ENCODE data around the gene IL5RA.

IL5RA gene

DNA sequence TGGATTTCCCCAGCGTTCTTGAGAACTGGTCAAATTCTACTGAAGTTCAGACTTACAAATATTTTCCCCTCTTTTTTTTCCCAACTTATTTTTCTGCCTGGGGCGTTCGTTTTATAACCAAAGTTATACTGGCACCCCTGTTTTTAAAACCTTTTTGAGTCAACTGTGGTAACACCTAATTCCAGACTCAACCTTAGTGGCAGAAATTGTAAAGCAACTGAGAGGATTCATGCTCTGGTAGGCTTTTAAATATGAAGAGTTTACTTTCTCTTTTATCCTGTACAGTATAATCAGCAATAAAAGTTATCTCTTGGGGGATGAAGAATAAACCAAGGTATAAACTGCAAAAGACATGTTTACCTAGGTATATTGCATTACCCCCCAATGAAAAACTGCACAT lies 2.3 kb downstream of the IL5RA start:
- no peak for DNase-seq (ENCODE audit: low read depth)

GRCh38 chr3:3107181-3107580 lies 3.0 kb downstream of the IL5RA start:
- no peak for DNase-seq (ENCODE audit: low read depth)

DNA sequence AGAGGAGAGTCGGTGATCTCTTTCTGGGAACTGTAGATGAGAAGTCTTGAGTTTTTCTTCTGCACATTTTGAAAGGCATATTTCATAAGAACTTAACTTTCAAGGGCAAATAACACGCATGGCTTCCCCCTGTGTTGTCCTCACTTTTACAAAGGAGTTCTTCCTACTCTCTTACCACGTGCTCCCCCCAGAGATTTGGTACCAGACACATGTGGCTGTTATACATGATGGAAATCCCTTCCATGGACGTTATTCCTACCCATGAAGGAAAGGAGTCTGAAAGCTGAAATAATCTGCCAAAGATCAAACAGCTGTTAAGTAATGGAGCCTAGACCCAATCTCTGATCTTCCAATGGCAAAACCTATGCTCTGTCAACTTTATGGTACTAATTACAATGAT lies 4.4 kb downstream of the IL5RA start:
- DNase-seq (ENCODE audit: low read depth), result no peak

DNA sequence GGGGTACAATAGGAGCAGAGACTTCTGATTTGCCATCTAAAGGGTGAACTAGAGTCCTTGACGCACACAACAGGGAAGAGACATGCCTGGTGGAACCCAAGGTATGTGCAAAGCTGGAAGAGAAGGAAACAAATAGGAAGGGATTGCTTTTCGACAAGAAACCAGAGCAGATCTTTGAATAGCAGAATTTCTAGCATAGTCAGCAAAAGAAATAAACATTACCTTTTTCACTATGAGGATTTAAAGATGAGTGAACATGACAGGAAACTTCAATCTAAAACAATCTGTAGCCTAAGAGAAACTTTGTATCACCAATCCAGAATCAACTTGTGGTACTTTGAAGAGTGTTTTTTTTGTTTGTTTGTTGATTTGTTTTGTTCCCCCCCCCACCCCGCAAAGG lies 4.9 kb downstream of the IL5RA start:
- no peak for DNase-seq (ENCODE audit: low read depth)

GRCh38 chr3:3102751-3103150 lies 7.4 kb downstream of the IL5RA start:
- no peak for DNase-seq (ENCODE audit: low read depth)

- DNase-seq (ENCODE audit: low read depth), result no peak
Observed at GRCh38 chr3:3101660-3102458, 8.3 kb downstream of the IL5RA start.

DNA sequence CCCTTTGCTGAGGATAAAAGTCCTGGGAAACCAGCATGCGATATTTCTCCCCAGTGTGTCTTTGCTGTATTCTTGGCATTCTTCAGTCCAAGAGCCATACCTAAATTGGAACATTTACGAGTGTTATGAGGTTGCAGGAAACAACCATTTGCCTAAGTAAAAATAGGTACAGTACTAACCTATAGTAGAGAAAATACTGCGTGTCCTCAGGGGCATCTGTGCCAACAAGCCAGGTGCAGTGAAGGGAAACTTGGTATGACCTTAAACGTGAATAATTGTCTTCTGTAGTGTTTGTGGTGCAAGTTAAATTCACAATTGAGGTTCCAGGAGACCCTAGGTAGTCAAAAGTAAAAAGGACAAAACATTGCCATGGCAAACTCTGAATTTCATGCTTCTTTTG lies 12.2 kb downstream of the IL5RA start:
- DNase-seq (ENCODE audit: low read depth), result no peak

- DNase-seq (ENCODE audit: low read depth), result no peak
Observed at GRCh38 chr3:3089017-3089416, 21.2 kb downstream of the IL5RA start.

- no peak for DNase-seq (ENCODE audit: low read depth)
Observed at GRCh38 chr3:3087716-3088465, 22.3 kb downstream of the IL5RA start.

DNA sequence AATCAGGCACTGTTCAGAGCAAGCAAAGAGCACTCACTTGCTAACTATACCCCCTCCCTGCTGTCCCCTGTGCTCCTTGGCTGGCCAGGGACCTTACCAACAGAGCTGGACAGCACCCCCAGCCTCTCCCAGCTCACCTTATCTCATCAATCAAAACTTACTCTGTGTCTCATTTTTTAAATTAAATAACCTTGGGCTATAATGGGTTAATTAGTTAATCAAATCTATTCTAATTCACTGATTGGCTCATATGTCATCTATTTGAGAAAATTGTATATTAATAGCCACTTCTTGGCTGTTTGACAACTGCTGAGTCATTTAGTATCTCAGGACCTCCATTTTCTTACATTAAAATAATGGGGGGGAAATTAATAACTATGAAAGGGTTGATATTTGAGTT lies 22.9 kb downstream of the IL5RA start:
- DNase-seq (ENCODE audit: low read depth), result no peak

DNA sequence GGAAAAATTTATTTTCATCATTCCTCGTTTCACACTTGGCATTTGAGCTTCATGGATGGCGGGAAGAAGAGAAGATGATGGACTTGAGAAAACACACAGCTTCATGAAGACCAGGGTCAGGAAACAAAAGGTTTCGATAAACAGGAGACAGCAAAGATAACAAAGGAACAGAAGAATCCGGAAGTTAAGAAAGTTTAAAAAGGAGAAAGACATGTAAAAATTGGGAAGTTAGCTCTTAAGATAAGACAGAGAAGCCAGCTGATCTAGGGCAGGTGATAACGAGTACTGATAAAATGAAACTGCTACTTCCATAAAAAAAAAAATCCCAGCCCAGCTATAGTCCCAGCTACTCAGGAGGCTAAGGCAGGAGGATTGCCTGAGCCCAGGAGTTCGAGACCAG lies 23.9 kb downstream of the IL5RA start:
- no peak for DNase-seq (ENCODE audit: low read depth)

DNA sequence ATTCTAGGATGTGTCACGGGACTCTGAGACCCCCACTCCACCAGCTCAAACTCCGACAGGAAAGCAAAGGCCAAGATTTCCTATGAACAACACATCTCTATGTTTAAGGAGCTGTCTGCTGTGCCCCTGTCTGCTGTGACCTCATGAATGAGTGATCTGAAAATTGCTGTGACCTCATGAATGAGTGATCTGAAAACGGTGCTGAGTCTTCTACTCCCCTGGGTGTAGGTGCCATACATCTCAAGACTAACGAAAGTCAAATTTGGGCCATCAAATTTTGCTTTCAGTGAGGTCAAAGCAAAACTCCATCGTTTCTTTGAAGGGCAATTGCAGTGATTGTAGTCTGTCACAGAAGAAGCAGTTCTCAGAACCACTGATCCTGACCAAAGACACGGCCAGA lies 24.4 kb downstream of the IL5RA start:
- DNase-seq (ENCODE audit: low read depth), result no peak

- no peak for DNase-seq (ENCODE audit: low read depth)
Observed at GRCh38 chr3:3084890-3085289, 25.3 kb downstream of the IL5RA start.

GRCh38 chr3:3082234-3082924 lies 27.8 kb downstream of the IL5RA start:
- DNase-seq (ENCODE audit: low read depth), result no peak

DNA sequence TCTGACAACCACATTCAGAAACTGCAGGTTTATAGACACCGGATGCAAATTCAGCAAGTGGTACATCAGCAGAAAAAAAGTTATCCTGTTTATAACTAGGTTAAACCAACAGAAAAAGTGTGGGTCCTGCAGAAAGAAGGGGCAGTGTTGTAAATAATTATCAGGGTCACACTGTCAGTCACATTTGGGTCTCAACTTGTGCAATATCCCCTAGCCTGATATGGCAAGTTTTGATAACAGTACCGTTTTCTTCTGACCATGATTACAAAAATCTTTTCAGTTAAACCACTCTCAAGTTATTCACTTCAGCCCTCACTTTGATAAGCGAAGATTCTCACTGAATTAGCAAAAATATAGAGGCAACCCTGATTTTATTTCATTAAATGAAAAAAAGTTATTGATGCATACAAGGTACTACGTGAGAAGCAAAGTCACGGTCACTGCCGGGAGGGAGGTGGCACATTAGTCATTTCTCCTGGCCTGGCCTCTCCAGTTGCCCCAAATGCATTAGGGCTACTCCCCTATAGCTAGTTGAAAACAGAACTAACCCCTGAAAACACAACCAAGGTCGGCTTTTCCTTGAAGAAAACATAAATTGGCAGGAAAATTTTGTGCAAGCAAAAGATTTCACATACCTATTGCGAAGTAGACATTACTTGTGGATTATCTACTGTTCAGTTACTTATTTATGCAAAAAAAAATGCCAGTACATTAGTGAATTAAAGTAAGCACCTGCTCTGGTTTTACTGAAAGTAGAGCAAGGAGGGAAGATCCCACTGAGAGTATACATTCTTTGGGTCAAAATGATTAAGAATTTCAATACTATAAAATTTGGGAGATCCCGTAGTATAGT lies 28.6 kb downstream of the IL5RA start:
- no peak for DNase-seq (ENCODE audit: low read depth)

DNA sequence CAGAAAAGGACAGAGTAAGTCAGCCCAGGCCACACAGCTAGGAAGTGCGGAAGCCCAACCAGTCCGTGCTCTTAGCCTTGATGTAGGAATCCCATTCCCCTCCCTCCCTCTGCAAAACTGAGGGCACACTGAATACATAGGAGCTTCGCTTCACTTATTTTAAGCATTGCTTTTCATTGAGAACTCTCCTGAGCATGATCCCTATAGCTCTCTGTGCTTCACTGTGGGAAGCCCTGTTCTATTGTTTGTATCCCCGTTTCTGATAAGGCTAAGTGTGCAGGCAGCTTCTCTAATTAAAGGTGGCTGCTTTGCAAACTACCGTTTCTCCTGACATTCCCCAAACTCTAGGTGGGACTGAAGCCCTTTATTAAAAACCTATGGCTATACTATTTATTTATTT lies 29.9 kb downstream of the IL5RA start:
- no peak for DNase-seq (ENCODE audit: low read depth)

DNA sequence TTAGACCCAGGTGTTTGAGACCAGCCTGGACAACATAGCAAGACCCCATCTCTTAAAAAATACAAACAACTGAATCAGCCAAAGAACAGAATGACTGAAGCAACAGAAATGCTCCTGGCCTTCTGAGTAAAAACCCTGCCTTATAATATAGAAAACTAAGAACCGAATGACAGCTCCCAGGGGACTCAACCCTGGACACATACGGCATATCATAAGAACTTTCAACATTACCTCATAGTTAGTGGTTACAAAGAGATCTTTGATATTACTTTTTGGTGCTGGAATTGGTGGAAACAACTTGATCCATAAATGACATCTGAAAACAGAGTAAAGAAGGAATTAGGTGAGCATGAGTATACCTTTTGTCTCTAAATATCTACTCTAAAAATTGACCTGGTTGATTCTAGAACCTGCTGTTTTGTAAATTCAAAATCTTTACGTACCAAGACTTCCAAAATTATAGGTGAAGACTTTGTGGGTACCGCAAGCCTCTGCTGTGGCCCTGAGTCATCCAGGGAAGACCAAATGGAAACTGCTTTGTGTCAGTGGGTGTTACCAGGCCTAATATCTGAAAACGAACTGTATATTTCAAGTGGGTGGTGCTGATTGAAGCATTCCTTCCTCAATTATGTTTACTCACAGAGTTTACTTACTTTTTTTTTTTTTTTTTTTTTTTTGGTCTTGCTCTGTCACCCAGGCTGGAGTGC lies 35.5 kb downstream of the IL5RA start:
- DNase-seq (ENCODE audit: low read depth), result no peak

- no peak for DNase-seq (ENCODE audit: low read depth)
Observed at GRCh38 chr3:3071136-3071535, 39.0 kb downstream of the IL5RA start.

DNA sequence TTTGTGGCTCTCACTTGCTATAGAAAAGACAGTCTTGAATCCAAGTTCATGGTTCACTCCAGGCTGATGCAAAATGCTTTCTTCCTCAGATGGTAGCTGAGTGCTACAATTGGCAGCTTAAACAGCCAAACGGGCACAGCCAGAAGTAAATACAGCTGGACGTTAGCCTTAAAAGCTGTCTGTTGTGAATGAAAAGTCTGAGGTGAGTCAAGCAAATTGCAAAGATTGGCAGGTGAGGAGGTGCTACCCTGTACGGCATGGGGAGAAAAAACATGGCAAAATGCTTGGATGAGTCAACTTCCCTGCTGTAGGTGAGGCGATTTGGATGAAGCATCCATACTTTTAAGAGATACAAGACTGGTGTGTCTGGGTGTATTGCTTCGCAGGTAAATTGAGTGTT lies 40.5 kb downstream of the IL5RA start:
- no peak for DNase-seq (ENCODE audit: low read depth)

DNA sequence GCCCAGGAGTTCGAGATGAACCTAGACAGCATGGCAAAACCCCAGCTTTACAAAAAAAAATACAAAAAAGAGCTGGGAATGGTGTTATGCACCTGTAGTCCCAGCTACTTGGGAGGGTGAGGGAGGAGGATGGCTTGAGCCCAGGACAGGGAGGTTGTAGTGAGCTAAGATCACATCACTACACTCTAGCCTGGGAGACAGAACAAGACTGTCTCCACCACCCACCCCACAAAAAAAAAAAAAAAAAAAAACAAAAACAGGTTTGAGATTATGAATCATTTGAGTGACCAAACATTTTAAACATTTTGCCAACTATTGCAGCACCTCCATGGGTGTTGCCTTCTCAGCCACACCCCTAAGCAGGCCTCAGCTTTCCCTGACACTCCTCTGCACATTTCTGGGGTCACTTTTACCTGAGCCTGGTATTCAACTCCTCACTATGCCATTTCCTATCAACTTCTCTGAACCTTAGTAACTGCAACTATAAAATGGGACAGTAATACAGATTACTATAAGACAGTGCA lies 41.8 kb downstream of the IL5RA start:
- DNase-seq (ENCODE audit: low read depth), result no peak

DNA sequence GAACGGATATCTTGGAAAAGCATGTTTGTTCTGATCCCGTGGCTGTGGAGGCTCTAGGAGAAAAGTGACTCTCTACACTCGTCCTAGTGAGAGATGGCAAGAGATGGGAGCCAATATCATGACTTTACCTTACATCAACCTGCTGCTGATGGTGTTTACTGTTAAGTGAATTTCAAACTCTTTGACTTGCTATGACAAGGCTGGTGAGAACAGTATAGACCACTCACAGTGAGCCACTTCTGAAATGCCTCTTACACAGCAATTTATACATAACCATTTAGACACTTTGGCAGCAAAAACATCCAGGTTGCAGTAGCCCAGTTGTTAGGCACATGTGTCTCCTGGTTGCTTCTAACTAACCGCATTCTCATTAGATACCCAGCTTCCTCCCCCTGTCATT lies 43.3 kb downstream of the IL5RA start:
- DNase-seq (ENCODE audit: low read depth), result no peak

Measured in stimulated activated CD8-positive, alpha-beta memory T cell treated with anti-CD3 and anti-CD28 coated beads, Interleukin-4, amount 100 ng/mL, for 24 hours (primary cell).